Measurements from ENCODE around the gene INPP5E.

INPP5E gene

GRCh38 chr9:136448655-136449054, 9.0 kb upstream of the INPP5E start:
- Histone ChIP-seq H3K4me1 (ENCODE audit: control insufficient read depth in 1 of 2, insufficient read depth in 1 of 2, low read depth in 1 of 2, low read length in 1 of 2) (no peaks in the 10 kb centered on the region), H3K4me3 (ENCODE audit: low read depth in 1 of 2, low read length in 1 of 2) (no peak overlapping the region), H3K27me3 (no peaks in the 10 kb centered on the region), H3K27ac (no peak overlapping the region), H3K36me3 (peaks cover 92% of the 10 kb centered on the region), H3K9me3 (no peaks in the 10 kb centered on the region)
- no peak for TF ChIP-seq CTCF (IDR thresholded peaks at IDR 0.05)

- Histone ChIP-seq H3K36me3 (peaks cover 99% of the 10 kb centered on the region), H3K4me1 (ENCODE audit: control insufficient read depth in 1 of 2, insufficient read depth in 1 of 2, low read depth in 1 of 2, low read length in 1 of 2) (no peaks in the 10 kb centered on the region), H3K27me3 (no peaks in the 10 kb centered on the region), H3K9me3 (no peaks in the 10 kb centered on the region), H3K27ac (no peak overlapping the region), H3K4me3 (ENCODE audit: low read depth in 1 of 2, low read length in 1 of 2) (no peak overlapping the region)
- no peak for TF ChIP-seq CTCF (IDR thresholded peaks at IDR 0.05)
These were observed 7.6 kb upstream of the INPP5E start for GRCh38 chr9:136447173-136447778.

GRCh38 chr9:136445799-136446198, 6.2 kb upstream of the INPP5E start:
- H3K4me3 ChIP-seq (ENCODE audit: low read depth in 1 of 2, low read length in 1 of 2), result no peak overlapping the region
- TF ChIP-seq CTCF (IDR thresholded peaks at IDR 0.05), result no peak
- H3K9me3 ChIP-seq, result no peaks in the 10 kb centered on the region
- peaks cover 100% of the 10 kb centered on the region for H3K36me3 ChIP-seq
- H3K27me3 ChIP-seq, result no peaks in the 10 kb centered on the region
- no peak overlapping the region for H3K27ac ChIP-seq
- H3K4me1 ChIP-seq (ENCODE audit: control insufficient read depth in 1 of 2, insufficient read depth in 1 of 2, low read depth in 1 of 2, low read length in 1 of 2), result no peaks in the 10 kb centered on the region

GRCh38 chr9:136444102-136444501, 4.5 kb upstream of the INPP5E start:
- Histone ChIP-seq H3K27me3 (peaks cover 4% of the 10 kb centered on the region), H3K9me3 (no peaks in the 10 kb centered on the region), H3K36me3 (peaks cover 93% of the 10 kb centered on the region), H3K4me3 (ENCODE audit: low read depth in 1 of 2, low read length in 1 of 2) (no peak overlapping the region), H3K4me1 (ENCODE audit: control insufficient read depth in 1 of 2, insufficient read depth in 1 of 2, low read depth in 1 of 2, low read length in 1 of 2) (peaks cover 5 to 6% of the 10 kb centered on the region in 2 experiments), H3K27ac (no peak overlapping the region)
- no peak for TF ChIP-seq CTCF (IDR thresholded peaks at IDR 0.05)

- Histone ChIP-seq H3K36me3 (peaks cover 89% of the 10 kb centered on the region), H3K27me3 (peaks cover 9% of the 10 kb centered on the region), H3K27ac (no peak overlapping the region), H3K9me3 (no peaks in the 10 kb centered on the region), H3K4me3 (ENCODE audit: low read depth in 1 of 2, low read length in 1 of 2) (no peak overlapping the region), H3K4me1 (ENCODE audit: control insufficient read depth in 1 of 2, insufficient read depth in 1 of 2, low read depth in 1 of 2, low read length in 1 of 2) (peaks cover 10% of the 10 kb centered on the region in 2 experiments)
- no peak for TF ChIP-seq CTCF (IDR thresholded peaks at IDR 0.05)
These were observed 4.0 kb upstream of the INPP5E start for GRCh38 chr9:136443687-136444086.
